Subcutaneous adipose tissue (tissue), 4 donors: Measurements from ENCODE around the gene NKAIN2. TPM values are rescaled to one million over a fixed set of nuclear protein-coding genes. Genes with fewer than 3 reads are reported as not detected.

Source experiments
- CTCF ChIP-seq: fragments of 450-650 bp; IDR thresholded peaks from one replicate; pipeline ENCODE4 v1.5.1; 2016; ENCODE audit warnings: low read depth, mild to moderate bottlenecking, control low read depth, antibody characterized with exemption, moderate library complexity
- total RNA-seq, 4 donors: library from RNA; depleted of rRNA; stranded (reverse); fragments of >200 nt; gene quantifications; one replicate each; pipeline ENCODE4 v1.1.0, GENCODE V29; 2016

Gene NKAIN2
- total RNA-seq, 4 donors from 2014 or later, result not detected

- no peak for TF ChIP-seq CTCF
Measured at GRCh38 chr6:124420116-124420840, 616.6 kb downstream of the NKAIN2 start.

- TF ChIP-seq CTCF, result no peak
Measured at GRCh38 chr6:124423621-124424020, 620.0 kb downstream of the NKAIN2 start.

- no peak for TF ChIP-seq CTCF
Measured at GRCh38 chr6:124430740-124431318, 627.2 kb downstream of the NKAIN2 start.

GRCh38 chr6:124432620-124433019 lies 629.0 kb downstream of the NKAIN2 start:
- TF ChIP-seq CTCF, result no peak

GRCh38 chr6:124433387-124434160 lies 629.9 kb downstream of the NKAIN2 start:
- TF ChIP-seq CTCF, result no peak

GRCh38 chr6:124434421-124434820 lies 630.8 kb downstream of the NKAIN2 start:
- TF ChIP-seq CTCF, result no peak

- no peak for TF ChIP-seq CTCF
Measured at GRCh38 chr6:124436803-124437202, 633.1 kb downstream of the NKAIN2 start.
